CD4-positive, alpha-beta T cell treated with Interleukin-17A for 1 hour (primary cell): ENCODE measurements around the gene MFSD6.
"Not testable (repeated sequence)": the region's sequence is repeated elsewhere in the genome, so short reads cannot be mapped to it uniquely, and the experiment has no call there.

Experiments used
- DNase-seq: peaks from one replicate; pipeline ENCODE4 v3.0.0-alpha.2; 2020

MFSD6 gene

DNA sequence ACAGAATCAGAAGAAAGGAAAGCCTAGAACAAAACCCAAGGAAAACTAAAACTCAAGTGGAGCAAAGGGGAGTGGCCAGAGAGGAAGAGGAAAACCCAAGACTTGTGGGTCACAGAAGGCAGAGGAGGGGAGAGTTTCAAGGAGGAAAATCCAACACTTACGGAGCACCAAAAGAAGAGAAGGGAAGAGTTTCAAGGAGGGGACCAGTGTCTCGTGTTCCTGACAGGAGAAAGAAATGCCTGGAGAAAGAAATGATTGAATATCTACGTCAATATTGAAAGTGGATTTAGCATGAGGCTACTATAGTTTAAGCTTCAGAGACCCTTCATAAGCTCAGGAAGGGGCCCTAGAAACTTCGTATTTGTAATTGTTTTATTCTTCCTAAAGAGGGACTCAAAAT is 1.4 kb upstream of the MFSD6 start:
- DNase-seq: no peak

DNA sequence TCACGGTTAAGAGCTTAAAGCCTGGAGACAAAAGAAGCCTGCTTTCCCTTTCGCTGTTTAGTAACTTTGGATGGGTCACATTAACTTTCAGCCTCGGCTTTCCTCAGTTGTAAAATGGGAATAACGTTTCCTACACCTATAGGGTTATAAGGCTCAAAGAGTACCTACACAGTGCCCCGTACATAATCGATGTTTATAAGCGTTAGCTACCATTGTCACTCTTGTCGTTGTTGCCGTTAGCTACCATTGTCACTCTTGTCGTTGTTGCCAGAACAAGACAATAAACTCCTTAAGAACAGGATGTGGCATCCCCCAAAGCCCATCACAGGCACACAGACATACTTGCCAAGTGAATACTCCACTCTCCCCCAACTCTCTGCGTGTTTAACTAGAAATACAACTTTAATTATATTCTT is 901 bp upstream of the MFSD6 start:
- peak; percentile 86 for DNase-seq

DNA sequence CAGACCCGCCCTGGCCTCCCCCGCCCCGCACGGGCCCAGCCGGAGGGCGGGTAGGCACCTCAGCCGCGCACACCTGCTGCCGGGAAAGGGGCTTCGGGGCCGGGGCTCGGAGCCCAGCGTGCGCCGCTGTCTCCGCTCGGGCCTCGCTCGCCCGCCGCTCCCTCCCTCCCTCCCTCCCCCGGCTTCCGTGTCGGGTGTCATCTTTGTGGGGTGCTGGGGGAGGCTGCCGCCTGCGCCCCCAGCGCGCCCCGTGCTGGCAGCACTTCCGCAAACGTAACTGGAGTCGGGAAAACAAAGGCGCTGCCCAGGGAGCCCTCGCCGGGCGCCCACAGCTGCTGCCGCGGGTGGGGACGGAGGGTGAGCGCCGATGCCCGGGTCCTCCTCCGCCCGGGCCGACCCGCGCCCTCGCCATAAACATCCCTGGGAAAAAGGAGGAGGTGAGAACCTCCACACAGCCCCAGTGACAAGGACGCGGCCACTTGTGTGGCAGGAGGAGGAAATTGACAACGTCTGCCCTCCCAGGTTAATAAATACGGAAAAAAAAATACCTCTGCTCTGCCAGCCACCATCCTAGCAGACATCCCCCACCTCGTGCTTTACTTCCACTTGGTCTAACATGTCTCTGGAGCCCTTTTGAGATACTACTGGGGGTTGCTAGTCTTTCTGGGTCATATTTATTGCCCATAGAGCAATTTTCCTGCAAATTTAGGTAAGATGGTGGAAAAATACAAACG is 550 bp downstream of the MFSD6 start:
- peak; percentile 87 for DNase-seq

DNA sequence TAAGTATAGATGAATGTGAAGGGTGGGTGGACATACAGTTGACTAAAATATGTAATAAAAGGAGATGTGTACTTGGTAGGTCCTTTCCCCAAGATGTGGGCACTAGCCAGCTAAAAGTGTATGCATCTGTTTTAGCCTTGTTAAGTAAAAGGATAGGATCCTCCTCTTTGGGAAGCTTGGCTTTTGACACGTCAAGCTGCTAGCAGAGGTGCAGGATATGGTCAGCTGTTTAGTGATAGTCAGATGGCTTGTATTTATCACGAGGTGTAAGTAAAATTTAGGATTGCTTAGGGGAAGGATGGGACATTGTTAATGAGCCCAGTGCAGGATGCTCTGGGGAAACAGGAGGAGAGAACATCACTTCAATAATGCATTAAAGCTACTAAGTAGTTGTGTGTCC is 1.5 kb downstream of the MFSD6 start:
- no peak for DNase-seq

DNA sequence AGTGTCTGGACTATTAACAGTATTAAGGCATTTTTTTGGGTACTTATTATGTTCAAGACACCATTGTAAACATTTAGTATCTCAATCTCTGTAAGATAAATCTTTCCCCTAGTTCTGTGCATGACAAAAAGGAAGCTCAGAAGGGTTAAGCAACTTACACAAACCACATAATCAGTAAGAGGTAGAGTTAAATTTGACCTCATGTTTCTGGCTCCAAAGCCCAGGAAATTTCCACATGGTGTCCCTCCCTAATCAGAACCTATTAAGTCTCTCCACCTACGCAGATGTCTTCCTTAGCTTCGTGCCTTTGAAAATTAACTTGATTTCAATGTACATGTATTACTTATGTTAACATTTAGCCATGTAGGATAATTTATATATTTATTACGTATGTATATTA is 2.0 kb downstream of the MFSD6 start:
- no peak for DNase-seq

DNA sequence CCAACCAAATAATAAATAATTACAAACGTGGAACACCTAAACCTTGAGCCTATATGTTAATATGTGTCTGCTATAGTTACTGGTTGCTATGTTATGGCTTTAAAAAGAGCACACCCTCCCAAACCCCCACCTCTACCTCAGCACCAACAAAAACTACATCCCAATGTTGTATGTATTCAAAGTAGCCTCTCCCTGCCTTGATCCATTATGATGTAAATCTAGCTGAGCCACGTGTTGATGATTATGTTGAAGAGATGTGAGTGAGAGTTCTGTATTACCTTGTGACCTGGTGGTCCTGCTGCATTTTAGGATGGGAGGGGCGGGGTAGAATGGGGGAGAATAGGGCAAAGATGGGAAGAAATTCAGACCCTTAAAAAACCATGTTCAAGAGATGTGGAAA is 4.8 kb downstream of the MFSD6 start:
- no peak for DNase-seq

DNA sequence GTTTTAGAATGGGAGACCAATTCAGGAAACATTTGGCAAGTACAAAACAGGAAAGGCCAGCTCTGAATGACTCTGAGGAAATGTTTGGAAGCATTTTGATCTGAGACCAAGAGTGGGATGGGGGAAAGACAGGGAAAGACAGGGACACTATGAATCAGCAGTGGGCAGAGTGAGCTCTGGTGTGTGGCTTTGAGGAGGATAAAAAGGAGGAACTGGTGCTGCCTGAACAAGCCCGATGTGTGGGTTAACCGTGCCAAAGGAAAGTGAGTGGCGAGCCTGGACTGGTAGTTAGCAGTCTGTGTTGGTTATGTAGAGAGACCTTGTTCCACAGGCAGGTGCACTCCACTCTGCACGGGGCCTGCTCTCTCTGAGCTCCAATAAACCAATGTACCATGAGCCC is 5.3 kb downstream of the MFSD6 start:
- no peak for DNase-seq

DNA sequence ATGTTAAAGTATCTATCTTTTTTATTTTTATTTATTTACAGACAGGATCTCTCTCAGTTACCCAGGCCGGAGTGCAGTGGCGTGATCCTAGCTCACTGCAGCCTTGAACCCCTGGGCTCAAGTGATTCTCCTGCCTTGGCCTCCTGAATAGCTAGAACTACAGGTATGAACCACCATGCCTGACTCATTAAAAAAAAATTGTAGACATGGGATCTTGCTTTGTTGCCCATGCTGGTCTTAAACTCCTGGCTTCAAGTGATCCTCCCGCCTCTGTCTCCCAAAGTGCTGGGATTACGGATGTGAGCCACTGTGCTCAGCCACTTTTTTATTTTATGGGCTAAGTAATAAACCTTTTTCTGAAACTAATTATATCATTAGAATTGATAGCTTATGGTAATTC is 7.1 kb downstream of the MFSD6 start:
- no peak for DNase-seq

DNA sequence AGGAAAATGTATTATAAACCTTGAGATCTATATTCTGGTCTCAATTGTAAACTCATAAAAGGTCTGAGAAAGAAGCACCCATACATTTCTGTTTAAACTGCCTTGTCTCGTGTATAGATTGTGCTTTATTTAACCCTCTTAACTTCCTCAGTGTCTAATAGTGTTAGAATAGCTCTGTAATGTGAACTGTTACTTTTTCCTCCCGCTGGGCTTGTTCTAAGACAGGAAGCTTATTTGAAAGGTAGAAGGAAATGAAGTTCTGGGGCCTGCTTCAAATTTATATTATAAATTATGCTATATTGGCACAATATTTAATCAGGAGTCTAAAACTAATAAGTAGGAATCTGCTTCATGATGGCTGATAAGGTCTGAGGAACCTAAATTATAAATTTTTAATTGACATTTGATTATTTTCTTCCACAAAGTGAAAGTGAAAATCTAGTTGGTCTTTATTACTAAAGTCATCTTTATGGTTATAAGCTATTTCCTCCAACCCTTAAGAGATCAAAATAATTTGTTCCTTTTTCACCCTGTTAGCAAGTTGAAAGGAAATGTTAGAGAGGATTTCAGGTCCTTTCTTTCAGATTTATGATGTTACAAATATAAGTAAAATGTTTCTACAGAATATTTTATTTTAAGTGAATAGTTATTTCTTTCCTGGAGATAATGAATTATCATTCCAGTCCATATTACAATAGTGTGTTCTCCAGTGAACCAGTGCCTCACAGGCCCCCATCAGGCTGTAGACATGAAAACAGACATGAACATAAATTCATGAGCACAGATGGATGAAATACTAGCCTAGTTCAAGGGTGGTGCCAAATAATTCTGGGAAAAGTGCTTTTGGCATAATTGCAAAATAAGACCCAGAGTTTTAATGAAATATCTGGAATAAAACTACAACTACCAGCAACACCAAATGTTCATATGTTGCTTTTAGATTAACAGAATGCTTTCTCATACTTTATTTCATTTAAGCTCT is 7.9 kb downstream of the MFSD6 start:
- DNase-seq: peak; percentile 36

DNA sequence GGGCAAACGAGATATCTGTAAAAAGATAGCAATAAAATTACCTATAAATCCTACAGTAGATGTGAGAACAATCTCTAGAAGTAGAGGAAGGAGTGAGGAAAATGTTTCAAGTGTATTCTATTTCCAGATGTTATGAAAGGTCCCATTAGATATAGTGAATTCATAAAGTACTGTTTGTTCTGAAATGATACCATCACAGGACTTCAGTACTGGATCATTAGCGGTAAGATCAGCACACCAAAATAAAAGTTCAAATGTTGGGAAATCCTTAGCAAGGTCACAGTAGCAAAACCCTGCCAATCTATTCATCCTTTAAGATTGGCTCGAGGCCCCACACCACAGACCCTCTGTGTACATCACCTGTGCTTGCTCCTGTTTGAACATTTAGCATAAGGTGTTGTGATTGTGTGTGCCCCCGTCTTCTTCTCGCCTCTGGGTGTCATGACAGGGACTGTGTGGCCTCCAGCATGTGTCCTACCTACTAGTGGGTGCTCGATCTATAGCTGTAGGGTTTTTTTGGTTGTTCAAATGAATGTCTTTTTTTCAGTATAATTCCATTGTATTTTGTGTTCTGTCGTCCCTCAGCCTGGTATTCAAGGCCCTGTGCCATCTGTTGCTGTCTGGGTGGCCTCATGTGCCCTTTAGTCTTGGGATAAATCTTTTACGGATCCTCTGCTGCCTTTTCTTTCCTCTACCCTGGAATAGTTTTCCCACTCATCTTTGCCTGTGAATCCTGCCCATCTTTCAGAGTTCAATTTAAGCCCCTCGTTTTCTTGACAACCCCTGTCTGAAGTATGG is 9.1 kb downstream of the MFSD6 start:
- DNase-seq: no peak

DNA sequence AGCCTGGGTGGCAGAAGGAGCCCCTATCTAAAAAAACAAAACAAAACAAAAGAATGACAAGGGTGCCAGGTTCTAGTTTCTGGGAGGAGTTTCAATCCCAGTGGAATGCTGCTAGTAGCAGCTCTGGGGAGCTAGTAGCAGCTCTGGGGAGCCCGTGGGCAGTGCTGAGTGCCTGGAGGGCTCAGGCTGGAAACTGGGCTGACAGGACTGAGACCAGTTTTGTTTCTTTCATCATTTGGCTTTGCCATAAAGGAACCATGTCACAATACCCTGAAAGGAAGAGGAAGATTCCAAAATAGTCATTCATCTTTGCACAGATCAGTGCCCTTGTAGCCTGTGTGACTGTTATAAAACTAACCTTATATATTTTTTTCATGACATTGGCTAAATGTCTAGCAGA is 10.6 kb downstream of the MFSD6 start:
- no peak for DNase-seq

DNA sequence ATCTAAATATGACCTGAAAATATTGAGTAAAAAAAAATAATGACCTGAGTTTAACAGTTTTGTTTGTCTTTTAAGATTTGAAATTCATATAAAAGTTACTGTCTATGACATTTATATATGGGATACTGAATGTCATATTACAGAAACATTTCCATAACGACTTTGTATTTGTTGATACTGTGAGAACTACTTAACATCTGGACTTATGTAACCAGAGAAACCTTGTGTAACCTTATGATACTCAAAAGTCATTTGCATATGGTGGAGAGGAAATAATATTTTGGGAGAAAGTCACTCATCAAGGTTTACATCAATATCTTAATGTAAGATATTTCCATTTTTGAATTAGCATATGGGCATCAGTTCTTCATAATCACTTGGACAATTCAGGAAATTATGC is 12.6 kb downstream of the MFSD6 start:
- DNase-seq: no peak

DNA sequence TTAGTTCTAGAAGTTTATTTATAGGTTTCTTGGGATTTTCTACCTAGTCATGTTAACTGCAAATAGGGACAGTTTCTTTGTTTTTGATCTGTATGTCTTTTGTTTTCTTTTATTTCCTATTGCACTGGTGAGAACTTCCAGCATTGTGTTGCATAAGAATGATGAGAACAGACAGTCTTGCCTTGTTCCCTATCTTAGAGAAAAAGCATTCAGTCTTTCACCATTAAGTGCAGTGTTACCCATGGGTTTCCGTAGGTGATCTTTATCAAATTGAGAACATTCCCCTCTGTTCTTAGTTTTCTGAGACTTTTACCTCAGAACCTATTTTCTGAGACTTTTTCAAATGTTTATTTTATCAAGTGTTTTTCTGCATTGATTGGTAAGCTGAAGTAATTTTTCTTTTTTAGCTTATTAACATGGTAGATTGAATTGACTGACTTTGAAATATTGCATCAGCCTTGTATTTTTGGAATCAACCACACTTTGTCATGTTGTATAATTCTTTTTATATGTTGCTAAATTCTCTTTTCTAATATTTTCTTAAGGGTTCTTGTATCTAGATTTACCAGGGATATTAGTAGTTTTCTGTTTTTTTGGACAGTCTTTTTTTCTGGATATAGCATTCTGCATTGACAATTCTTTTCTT is 17.2 kb downstream of the MFSD6 start:
- no peak for DNase-seq

DNA sequence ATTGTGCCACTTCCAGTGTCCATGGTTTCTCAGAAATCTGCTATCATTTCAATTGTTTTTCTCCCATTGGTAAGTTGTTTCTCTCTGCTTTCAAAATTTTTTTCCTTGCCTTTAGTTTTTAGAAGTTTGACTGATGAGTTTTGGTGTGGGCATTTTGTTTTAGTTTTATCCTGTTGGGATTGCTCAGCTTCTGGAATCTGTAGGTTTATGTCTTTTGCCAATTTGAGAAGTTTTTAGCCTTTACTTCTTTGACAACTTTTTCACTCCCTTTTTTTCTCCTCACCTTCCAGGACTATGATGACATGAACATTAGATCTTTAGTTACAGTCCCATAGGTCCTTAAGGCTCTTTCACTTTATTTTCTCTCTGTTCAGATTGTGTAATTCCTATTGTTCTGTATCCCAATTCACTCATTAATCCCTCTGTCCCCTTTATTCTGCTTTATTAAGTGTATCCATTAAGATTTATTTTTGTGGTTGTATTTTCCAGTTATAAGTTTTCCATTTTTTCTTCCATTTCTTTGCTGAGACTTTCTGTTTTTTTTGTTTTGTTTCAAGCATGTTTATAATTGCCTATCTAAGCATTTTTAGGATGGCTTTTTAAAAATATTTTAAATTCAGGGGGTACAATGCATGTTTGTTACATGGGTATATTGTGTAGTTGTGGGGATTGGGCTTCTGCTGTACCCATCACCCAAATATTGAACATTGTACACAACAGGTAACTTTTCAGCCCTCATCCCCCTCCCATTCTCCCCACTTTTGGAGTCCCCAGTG is 17.9 kb downstream of the MFSD6 start:
- no peak for DNase-seq

DNA sequence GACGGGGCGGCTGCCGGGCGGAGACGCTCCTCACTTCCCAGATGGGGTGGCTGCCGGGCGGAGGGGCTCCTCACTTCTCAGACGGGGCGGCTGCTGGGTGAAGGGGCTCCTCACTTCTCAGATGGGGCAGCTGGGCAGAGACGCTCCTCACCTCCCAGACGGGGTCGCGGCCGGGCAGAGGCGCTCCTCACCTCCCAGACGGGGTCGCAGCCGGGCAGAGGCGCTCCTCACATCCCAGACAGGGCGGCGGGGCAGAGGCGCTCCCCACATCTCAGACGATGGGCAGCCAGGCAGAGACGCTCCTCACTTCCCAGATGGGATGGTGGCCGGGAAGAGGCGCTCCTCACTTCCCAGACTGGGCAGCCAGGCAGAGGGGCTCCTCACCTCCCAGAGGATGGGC is 22.7 kb downstream of the MFSD6 start:
- DNase-seq: not testable (repeated sequence)

DNA sequence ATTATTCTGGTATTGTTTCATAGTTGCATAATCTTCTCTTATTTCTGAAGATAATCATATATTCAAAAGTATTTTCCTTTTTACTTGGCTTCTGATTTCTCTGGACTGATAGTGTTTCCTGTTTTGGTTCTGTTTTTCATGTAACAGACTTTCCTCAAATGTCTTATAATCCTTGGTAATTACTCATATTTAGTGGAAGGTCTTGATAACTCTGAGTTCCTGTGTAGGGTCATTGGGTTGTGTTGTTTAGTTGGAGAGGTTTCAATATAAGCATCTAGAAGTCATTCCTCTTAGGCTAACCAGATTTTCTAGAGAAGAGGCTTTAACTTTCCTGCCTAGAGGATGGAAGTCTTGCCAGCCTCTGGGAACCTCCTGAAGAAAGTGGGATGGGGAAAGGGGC is 23.8 kb downstream of the MFSD6 start:
- no peak for DNase-seq

DNA sequence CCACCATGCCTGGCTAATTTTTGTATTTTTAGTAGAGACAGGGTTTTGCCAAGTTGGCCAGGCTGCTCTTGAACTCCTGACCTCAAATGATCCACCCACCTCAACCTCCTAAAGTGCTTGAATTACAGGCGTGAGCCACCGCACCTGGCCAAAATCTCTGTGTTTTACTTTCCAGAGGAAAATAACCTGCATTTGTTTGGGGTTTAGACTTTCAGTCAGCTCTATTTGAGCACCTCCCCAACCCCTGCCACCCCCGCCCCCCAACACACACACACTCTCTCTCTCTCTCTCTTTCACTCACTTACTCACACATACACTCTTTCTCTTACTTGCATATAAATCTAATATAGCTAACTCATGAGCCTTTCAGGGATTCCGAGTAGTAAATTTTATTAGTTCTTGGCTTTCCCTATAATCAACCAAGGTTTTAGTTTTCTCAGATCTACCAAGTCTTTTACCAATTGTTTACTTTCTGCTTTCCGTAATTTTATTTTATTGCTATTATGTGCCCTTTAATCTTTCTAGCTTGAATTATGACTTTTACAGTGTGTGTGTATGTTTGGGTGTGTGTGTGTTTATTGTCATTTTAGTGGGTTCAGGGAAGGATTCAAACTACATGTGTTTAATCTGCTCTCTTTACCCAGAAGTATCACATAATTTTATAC is 24.5 kb downstream of the MFSD6 start:
- DNase-seq: no peak

DNA sequence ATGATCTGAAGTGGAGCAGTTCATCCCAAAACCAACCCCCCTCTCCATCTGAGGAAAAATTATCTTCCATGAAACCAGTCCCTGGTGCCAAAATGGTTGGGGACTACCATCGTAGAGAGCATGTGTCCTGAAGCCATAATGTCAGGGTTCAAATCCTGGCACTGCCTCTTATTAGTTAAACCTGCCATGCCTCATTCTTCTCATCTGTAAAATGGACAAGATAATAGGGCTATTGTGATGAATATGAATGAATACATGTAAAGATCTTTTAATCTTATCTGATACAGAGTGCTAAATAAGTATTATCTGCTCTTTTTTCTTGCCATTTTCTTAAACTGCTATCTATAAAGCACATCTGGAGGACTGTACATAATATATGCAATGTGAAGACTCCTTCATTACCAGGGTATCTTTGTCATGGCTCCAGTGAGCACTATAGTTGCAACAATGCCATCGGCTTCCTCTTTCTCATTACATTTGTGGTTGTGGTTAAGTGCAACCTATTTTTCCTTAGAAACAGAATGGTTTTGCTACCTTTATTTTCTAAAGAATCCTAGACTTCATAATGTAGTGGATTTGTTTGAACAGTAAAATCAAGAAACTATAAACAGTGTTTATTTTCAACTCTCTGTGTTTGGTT is 27.0 kb downstream of the MFSD6 start:
- no peak for DNase-seq

DNA sequence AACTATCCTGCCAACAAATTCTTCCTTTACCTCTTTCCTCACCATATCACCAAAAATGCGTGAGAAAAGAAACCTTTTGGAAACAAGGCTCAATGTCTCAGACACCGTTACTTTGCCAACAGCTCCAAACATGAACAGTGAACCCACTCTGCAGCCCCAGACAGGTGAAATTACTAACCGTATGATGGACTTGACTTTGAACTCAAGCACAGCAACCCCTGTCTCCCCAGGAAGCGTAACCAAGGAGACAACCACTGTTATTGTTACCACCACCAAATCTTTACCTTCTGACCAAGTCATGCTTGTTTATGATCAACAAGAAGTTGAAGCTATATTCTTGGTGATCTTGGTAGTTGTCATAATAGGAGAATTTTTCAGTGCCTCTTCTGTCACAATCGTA is 28.4 kb downstream of the MFSD6 start:
- DNase-seq: no peak

DNA sequence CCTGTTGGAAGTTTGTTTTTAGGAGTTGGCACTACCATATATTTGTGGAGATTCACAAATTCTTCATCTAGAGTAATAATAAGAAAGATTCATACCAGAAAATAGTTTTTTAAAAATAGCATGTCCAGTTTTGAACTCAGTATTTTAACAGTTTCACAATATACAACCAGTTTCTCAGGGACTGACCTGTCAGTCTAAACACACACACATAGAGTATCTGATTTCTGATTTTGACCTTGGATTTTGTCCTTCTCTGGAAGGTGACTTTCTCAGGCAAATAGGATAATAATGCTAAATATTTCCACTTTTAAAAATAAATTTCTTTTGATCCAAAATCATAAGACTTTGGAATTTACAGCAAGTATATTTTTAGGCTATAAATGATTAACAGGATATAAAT is 32.0 kb downstream of the MFSD6 start:
- DNase-seq: no peak

DNA sequence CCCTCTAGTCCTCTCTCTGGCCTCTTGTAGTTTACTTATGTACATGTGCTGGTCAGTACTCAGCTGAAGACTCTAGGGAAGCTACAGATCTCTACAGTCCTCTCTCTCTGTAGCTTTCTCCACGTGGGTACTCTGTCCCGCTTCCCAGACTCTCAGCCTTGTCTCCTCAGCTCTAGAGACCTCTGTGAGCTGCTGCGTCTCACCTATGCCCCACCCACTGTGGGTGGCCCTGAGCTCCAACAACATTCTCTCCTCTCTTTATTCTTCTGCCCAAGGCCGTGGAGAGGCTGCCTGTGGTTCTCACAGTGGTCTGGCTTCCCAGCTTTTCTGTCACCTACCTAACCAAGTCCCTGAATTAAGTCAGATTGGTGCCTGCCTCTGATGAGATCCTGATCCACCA is 33.4 kb downstream of the MFSD6 start:
- no peak for DNase-seq
